Mesendoderm (in vitro differentiated cells): ENCODE measurements around the gene NFIC.
A peak's percentile ranks its signal among the peaks of the same experiment; 100 is the strongest.

Experiments used
- DNase-seq: peaks from one replicate; pipeline ENCODE4 v3.0.0; 2013
- H2AK5ac ChIP-seq: 2 replicates; pipeline ENCODE4 v1.6.1; 2013; ENCODE audit warnings: low read length, inconsistent platforms
- H2BK120ac ChIP-seq: 2 replicates; pipeline ENCODE4 v1.6.1; 2013; ENCODE audit warnings: low read depth, mild to moderate bottlenecking, low read length, moderate library complexity, mixed read lengths
- H2BK15ac ChIP-seq: replicated peaks from 2 replicates; pipeline ENCODE4 v1.6.1; 2013; ENCODE audit warnings: low read depth, mild to moderate bottlenecking, moderate library complexity
- H2BK5ac ChIP-seq: 2 replicates; pipeline ENCODE4 v1.6.1; 2013; ENCODE audit warnings: low read length, inconsistent platforms
- H3K18ac ChIP-seq: 2 replicates; pipeline ENCODE4 v1.6.1; 2013; ENCODE audit warnings: mild to moderate bottlenecking, low read length, mixed read lengths
- H3K23ac ChIP-seq: one replicate; pipeline ENCODE4 v1.6.1; 2013; ENCODE audit warnings: low read length
- H3K27ac ChIP-seq: 2 replicates; pipeline ENCODE4 v1.5.1; 2013; ENCODE audit warnings: low read depth, mild to moderate bottlenecking, inconsistent platforms, low read length, moderate library complexity
- H3K27me3 ChIP-seq: 2 replicates; pipeline ENCODE4 v1.6.1; 2013; ENCODE audit warnings: low read length, control low read depth, mild to moderate bottlenecking, inconsistent platforms; ENCODE audit not compliant: insufficient read depth, poor library complexity
- H3K36me3 ChIP-seq: 2 replicates; pipeline ENCODE4 v1.6.1; 2013; ENCODE audit warnings: low read length, inconsistent platforms; ENCODE audit not compliant: control insufficient read depth, insufficient read depth
- H3K4ac ChIP-seq: one replicate; pipeline ENCODE4 v1.6.1; 2013; ENCODE audit warnings: low read depth, mild to moderate bottlenecking, low read length, moderate library complexity
- H3K4me1 ChIP-seq: 2 replicates; pipeline ENCODE4 v1.6.1; 2013; ENCODE audit warnings: low read depth, low read length, inconsistent platforms; ENCODE audit not compliant: control insufficient read depth
- H3K4me2 ChIP-seq: 2 replicates; pipeline ENCODE4 v1.6.1; 2013; ENCODE audit warnings: low read length
- H3K4me3 ChIP-seq: 2 replicates; pipeline ENCODE4 v1.5.1; 2013; ENCODE audit warnings: mild to moderate bottlenecking, low read length
- H3K56ac ChIP-seq: one replicate; pipeline ENCODE4 v1.6.1; 2013; ENCODE audit warnings: low read length
- H3K79me1 ChIP-seq: 2 replicates; pipeline ENCODE4 v1.6.1; 2013; ENCODE audit warnings: low read length, inconsistent platforms
- H3K79me2 ChIP-seq: 2 replicates; pipeline ENCODE4 v1.6.1; 2013; ENCODE audit warnings: mild to moderate bottlenecking, low read length; ENCODE audit not compliant: control insufficient read depth, insufficient read depth
- H3K9ac ChIP-seq: 2 replicates; pipeline ENCODE4 v1.6.1; 2013; ENCODE audit warnings: low read length, inconsistent platforms
- H4K5ac ChIP-seq: one replicate; pipeline ENCODE4 v1.6.1; 2013; ENCODE audit warnings: low read length
- H4K8ac ChIP-seq: one replicate; pipeline ENCODE4 v1.6.1; 2013; ENCODE audit warnings: low read depth, mild to moderate bottlenecking, control low read depth, low read length, moderate library complexity
- WGBS: extraction: QIAGEN DNeasy Blood & Tissue Kit; methylation state at CpG from one replicate; pipeline ENCODE4 v1.1.7; 2013; ENCODE audit warnings: low lambda C conversion rate, missing lambda C conversion rate; ENCODE audit not compliant: insufficient coverage; ENCODE audit errors: extremely low coverage; 5-methylcytosine and 5-hydroxymethylcytosine counted together

The NFIC gene

GRCh38 chr19:3467437-3468198 lies 101.2 kb downstream of the NFIC start:
- no peak for DNase-seq
- H4K5ac ChIP-seq = no peak overlapping the region
- no peak overlapping the region for H2BK15ac ChIP-seq
- H3K9ac ChIP-seq = no peak overlapping the region
- H3K18ac ChIP-seq = no peak overlapping the region
- no peak overlapping the region for H4K8ac ChIP-seq
- no peak overlapping the region for H3K23ac ChIP-seq
- H3K56ac ChIP-seq = no peak overlapping the region
- WGBS = no CpG with 5 or more reads among the region's 10 CpGs
- H3K27ac ChIP-seq = no peak overlapping the region
- H3K79me1 ChIP-seq = no peaks in the 10 kb centered on the region
- no peaks in the 10 kb centered on the region for H3K4me1 ChIP-seq
- no peak overlapping the region for H3K4ac ChIP-seq
- no peak overlapping the region for H3K4me3 ChIP-seq
- H3K36me3 ChIP-seq = no peaks in the 10 kb centered on the region
- no peaks in the 10 kb centered on the region for H3K79me2 ChIP-seq
- H2BK5ac ChIP-seq = no peak overlapping the region
- H2AK5ac ChIP-seq = no peak overlapping the region
- no peak overlapping the region for H3K4me2 ChIP-seq
- no peaks in the 10 kb centered on the region for H3K27me3 ChIP-seq
- H2BK120ac ChIP-seq = no peak overlapping the region

DNA sequence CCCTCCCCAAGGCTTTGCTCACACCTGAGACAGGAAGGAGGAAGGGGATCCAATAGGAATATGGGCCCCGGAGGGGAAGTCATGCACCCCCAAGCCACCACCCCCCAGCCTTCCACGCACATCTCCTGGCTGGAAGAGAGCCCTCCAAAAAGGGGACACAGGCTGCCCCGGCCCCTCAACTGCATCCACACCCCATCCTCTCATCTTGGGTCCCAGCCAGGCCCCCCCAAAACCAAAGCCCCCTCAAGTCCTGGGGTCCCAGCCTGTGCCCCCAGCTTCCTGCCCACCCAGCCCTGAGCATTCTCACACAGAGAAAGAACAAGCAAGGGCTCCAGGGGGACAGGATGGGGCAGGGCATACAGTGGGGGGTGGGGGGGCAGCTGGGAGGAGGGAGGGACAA lies 101.8 kb downstream of the NFIC start:
- Histone ChIP-seq H2BK120ac (no peak overlapping the region), H3K23ac (no peak overlapping the region), H3K79me1 (no peaks in the 10 kb centered on the region), H4K5ac (no peak overlapping the region), H3K79me2 (no peaks in the 10 kb centered on the region), H3K18ac (no peak overlapping the region), H3K4me3 (no peak overlapping the region), H3K27ac (no peak overlapping the region), H3K4me1 (no peaks in the 10 kb centered on the region), H2BK15ac (no peak overlapping the region), H3K4me2 (no peak overlapping the region), H3K27me3 (no peaks in the 10 kb centered on the region), H2BK5ac (no peak overlapping the region), H3K9ac (no peak overlapping the region), H3K4ac (no peak overlapping the region), H3K56ac (no peak overlapping the region), H2AK5ac (no peak overlapping the region), H4K8ac (no peak overlapping the region), H3K36me3 (no peaks in the 10 kb centered on the region)
- no peak for DNase-seq
- WGBS = no CpG with 5 or more reads among the region's 3 CpGs

- H2AK5ac ChIP-seq = no peak overlapping the region
- H3K4me3 ChIP-seq = no peak overlapping the region
- no peak overlapping the region for H3K23ac ChIP-seq
- H3K27me3 ChIP-seq = no peaks in the 10 kb centered on the region
- H4K5ac ChIP-seq = no peak overlapping the region
- no peak for DNase-seq
- no peak overlapping the region for H3K27ac ChIP-seq
- H4K8ac ChIP-seq = no peak overlapping the region
- peak overlapping the region; percentile 19 for H3K56ac ChIP-seq
- H3K4ac ChIP-seq = no peak overlapping the region
- no peaks in the 10 kb centered on the region for H3K79me1 ChIP-seq
- H2BK5ac ChIP-seq = no peak overlapping the region
- no peaks in the 10 kb centered on the region for H3K79me2 ChIP-seq
- H3K18ac ChIP-seq = no peak overlapping the region
- H3K36me3 ChIP-seq = no peaks in the 10 kb centered on the region
- H3K4me1 ChIP-seq = no peaks in the 10 kb centered on the region
- no peak overlapping the region for H2BK120ac ChIP-seq
- WGBS = no CpG with 5 or more reads among the region's 14 CpGs
- H2BK15ac ChIP-seq = no peak overlapping the region
- H3K4me2 ChIP-seq = no peak overlapping the region
- no peak overlapping the region for H3K9ac ChIP-seq
These were observed 103.5 kb downstream of the NFIC start for GRCh38 chr19:3469638-3470499.

- H3K4ac ChIP-seq = no peak overlapping the region
- DNase-seq = no peak
These were observed 104.2 kb downstream of the NFIC start for GRCh38 chr19:3470500-3471128.

DNA sequence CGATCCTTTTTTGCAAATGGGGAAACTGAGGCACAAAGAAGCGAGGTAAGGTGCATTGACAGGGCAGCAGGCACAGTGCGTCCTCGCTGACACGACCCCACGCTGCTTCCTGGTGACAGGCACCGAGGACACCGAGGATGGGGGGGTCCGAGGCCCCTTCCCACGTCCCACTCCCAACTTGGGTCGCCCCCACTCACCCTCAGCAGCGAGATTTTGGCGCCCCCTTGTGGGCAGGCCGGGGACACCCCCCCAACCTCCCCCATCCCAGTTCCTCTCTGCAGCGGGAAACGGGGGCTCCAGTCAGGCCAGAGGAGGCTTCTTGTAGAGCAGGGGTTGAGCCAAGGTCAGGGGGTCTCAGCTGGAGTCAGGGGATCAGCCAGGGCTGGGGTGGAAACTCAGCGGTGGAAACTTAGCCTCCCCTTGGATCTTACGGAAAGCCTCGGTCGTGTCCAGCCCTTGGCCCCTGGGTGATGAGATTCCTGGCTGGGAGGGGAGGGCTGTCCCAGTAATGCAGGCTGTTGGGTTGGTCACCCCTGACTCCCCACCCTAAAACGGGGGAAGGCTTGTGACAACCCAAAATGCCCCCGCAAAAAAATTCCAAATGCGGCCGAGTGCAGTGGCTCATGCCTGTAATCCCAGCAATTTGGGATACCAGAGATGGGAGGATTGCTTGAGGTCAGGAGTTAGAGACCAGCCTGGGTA lies 105.7 kb downstream of the NFIC start:
- H3K23ac ChIP-seq = no peak overlapping the region
- H3K79me2 ChIP-seq = no peaks in the 10 kb centered on the region
- DNase-seq = no peak
- H3K18ac ChIP-seq = no peak overlapping the region
- no peak overlapping the region for H3K56ac ChIP-seq
- no CpG with 5 or more reads among the region's 24 CpGs for WGBS
- no peak overlapping the region for H4K8ac ChIP-seq
- H3K27me3 ChIP-seq = no peaks in the 10 kb centered on the region
- no peak overlapping the region for H3K9ac ChIP-seq
- no peaks in the 10 kb centered on the region for H3K79me1 ChIP-seq
- no peak overlapping the region for H3K4me2 ChIP-seq
- H2AK5ac ChIP-seq = no peak overlapping the region
- H4K5ac ChIP-seq = no peak overlapping the region
- no peak overlapping the region for H2BK120ac ChIP-seq
- no peak overlapping the region for H2BK15ac ChIP-seq
- no peak overlapping the region for H3K27ac ChIP-seq
- H3K36me3 ChIP-seq = no peaks in the 10 kb centered on the region
- no peak overlapping the region for H3K4ac ChIP-seq
- no peaks in the 10 kb centered on the region for H3K4me1 ChIP-seq
- no peak overlapping the region for H2BK5ac ChIP-seq
- H3K4me3 ChIP-seq = no peak overlapping the region

More at GRCh38 chr19:3470500-3471128, 104.2 kb downstream of the NFIC start:
- Histone ChIP-seq H3K79me2 (no peaks in the 10 kb centered on the region), H3K36me3 (no peaks in the 10 kb centered on the region), H3K27ac (no peak overlapping the region), H2BK120ac (no peak overlapping the region), H3K23ac (no peak overlapping the region), H3K9ac (no peak overlapping the region), H4K8ac (no peak overlapping the region), H3K18ac (no peak overlapping the region), H2BK15ac (no peak overlapping the region), H3K4me1 (no peaks in the 10 kb centered on the region), H2AK5ac (no peak overlapping the region), H3K4me3 (no peak overlapping the region), H3K56ac (no peak overlapping the region), H4K5ac (no peak overlapping the region), H2BK5ac (no peak overlapping the region), H3K27me3 (no peaks in the 10 kb centered on the region), H3K4me2 (no peak overlapping the region), H3K79me1 (no peaks in the 10 kb centered on the region)
- WGBS = no CpG with 5 or more reads among the region's 11 CpGs
